Measurements from ENCODE around the gene MYL7. TPM values are rescaled to one million over a fixed set of nuclear protein-coding genes. Genes with fewer than 3 reads are reported as not detected.

Gene MYL7
- total RNA-seq, result not detected in 2 replicates

GRCh38 chr7:44141221-44141850 is at the start of gene MYL7:
Gene MYL7 (minus strand): TSS chr7:44141332. CDS start chr7:44141305, 27 bp downstream.

GRCh38 chr7:44189286-44189992 is 48.3 kb upstream of the MYL7 start, which contains the start of gene GCK:
Gene GCK (minus strand): TSS chr7:44189439. CDS start chr7:44188953, 486 bp downstream.

GRCh38 chr7:44123190-44124003 is 17.7 kb downstream of the MYL7 start, which contains the start of gene POLD2:
Gene POLD2 (minus strand): TSS chr7:44123548. CDS start chr7:44122053, 1,495 bp downstream.

GRCh38 chr7:44103923-44104859 is 36.9 kb downstream of the MYL7 start, which contains the start of gene AEBP1:
Gene AEBP1 (plus strand): TSS chr7:44104345. CDS start chr7:44104666, 321 bp downstream.

Other genes starting within 250 kb of the MYL7 start
- gene URGCP, start 234.7 kb downstream of the MYL7 start, total RNA-seq, result 19.5 and 20.4 TPM in 2 replicates
- gene UBE2D4, start 214.9 kb downstream of the MYL7 start, total RNA-seq, result 25.0 and 34.4 TPM in 2 replicates
- gene SPDYE1, start 143.4 kb downstream of the MYL7 start, total RNA-seq, result not detected in 2 replicates
- gene DBNL, start 96.6 kb downstream of the MYL7 start, total RNA-seq, result 222 and 224 TPM in 2 replicates
- gene PGAM2, start 75.8 kb downstream of the MYL7 start, total RNA-seq, result not detected in 2 replicates
- 16.6 and 18.0 TPM in 2 replicates for gene POLM, start 58.8 kb downstream of the MYL7 start, total RNA-seq
- gene AEBP1, start 37.0 kb downstream of the MYL7 start, total RNA-seq, result 8.2 and 9.2 TPM in 2 replicates
- 117 TPM in 2 replicates for gene POLD2, start 17.8 kb downstream of the MYL7 start, total RNA-seq
- gene GCK, start 48.1 kb upstream of the MYL7 start, total RNA-seq, result 0.39 TPM in 1 of 2 replicates, not detected in the other
- 92.3 and 96.4 TPM in 2 replicates for gene YKT6, start 59.6 kb upstream of the MYL7 start, total RNA-seq
- gene CAMK2B, start 184.3 kb upstream of the MYL7 start, total RNA-seq, result 0.20 and 0.69 TPM in 2 replicates